ENCODE data around the gene ARHGAP24.

GRCh38 chr4:85736571-85736970, 261.6 kb downstream of the ARHGAP24 start:
- TF ChIP-seq ZFX (IDR thresholded peaks at IDR 0.05; ENCODE audit: borderline replicate concordance) (no peak), CTCF (IDR thresholded peaks at IDR 0.05) (no peak)

All from 22Rv1 (cell line).